GM21381 (cell line): ENCODE data around the gene RP2.

Source experiments
- ATAC-seq: cut with Tn5 transposase; IDR thresholded peaks from one replicate; pipeline ENCODE4 v1.9.1; 2021; ENCODE audit warnings: mild to moderate bottlenecking, moderate library complexity; ENCODE audit not compliant: unreplicated experiment

Gene RP2

GRCh38 chrX:46841346-46841745, 4.5 kb downstream of the RP2 start:
- ATAC-seq, result no peak

- no peak for ATAC-seq
Observed at GRCh38 chrX:46844913-46845312, 8.1 kb downstream of the RP2 start.

GRCh38 chrX:46849933-46850332, 13.1 kb downstream of the RP2 start:
- no peak for ATAC-seq

GRCh38 chrX:46850771-46851170, 13.9 kb downstream of the RP2 start:
- ATAC-seq, result no peak

- no peak for ATAC-seq
Observed at GRCh38 chrX:46856483-46856882, 19.6 kb downstream of the RP2 start.

- no peak for ATAC-seq
Observed at GRCh38 chrX:46860557-46860956, 23.7 kb downstream of the RP2 start.

GRCh38 chrX:46863072-46863471, 26.2 kb downstream of the RP2 start:
- ATAC-seq, result no peak

GRCh38 chrX:46864606-46865005, 27.8 kb downstream of the RP2 start:
- ATAC-seq, result no peak

- ATAC-seq, result no peak
Observed at GRCh38 chrX:46865281-46865680, 28.4 kb downstream of the RP2 start.

GRCh38 chrX:46866726-46867125, 29.9 kb downstream of the RP2 start:
- ATAC-seq, result no peak

GRCh38 chrX:46873746-46874145, 36.9 kb downstream of the RP2 start:
- no peak for ATAC-seq

GRCh38 chrX:46876901-46877300, 40.1 kb downstream of the RP2 start:
- no peak for ATAC-seq

GRCh38 chrX:46882266-46882665, 45.4 kb downstream of the RP2 start:
- ATAC-seq, result no peak

- no peak for ATAC-seq
Observed at GRCh38 chrX:46884799-46885198, 48.0 kb downstream of the RP2 start.

- ATAC-seq, result no peak
Observed at GRCh38 chrX:46898207-46898606, 61.4 kb downstream of the RP2 start.

GRCh38 chrX:46903458-46904242, 66.8 kb downstream of the RP2 start:
- peak; percentile 93 for ATAC-seq

- no peak for ATAC-seq
Observed at GRCh38 chrX:46904626-46905025, 67.8 kb downstream of the RP2 start.

- ATAC-seq, result no peak
Observed at GRCh38 chrX:46910415-46910814, 73.6 kb downstream of the RP2 start.

- peak; percentile 35 for ATAC-seq
Observed at GRCh38 chrX:46912098-46912602, 75.3 kb downstream of the RP2 start, which contains the start of gene JADE3. TSS of gene JADE3 (plus strand) at chrX:46912421. CDS start at chrX:46984895, 72,474 bp downstream.

GRCh38 chrX:46912603-46913491, 76.0 kb downstream of the RP2 start:
- ATAC-seq, result peak; percentile 50

- no peak for ATAC-seq
Observed at GRCh38 chrX:46913667-46914066, 76.8 kb downstream of the RP2 start.

GRCh38 chrX:46916273-46916672, 79.4 kb downstream of the RP2 start:
- ATAC-seq, result no peak
